Heart right ventricle (tissue), 16 donors: ENCODE data around the gene HIP1R. TPM values are rescaled to one million over a fixed set of nuclear protein-coding genes. Genes with fewer than 3 reads are reported as not detected.

Experiments used
- ATAC-seq, 8 donors: fragments of 200-7000 bp; cut with Tn5 transposase; one replicate each; pipeline ENCODE4 v1.9.1; 2020; ENCODE audit warnings: mild to moderate bottlenecking in 8 of 8, moderate library complexity in 8 of 8, moderate number of reproducible peaks in 1 of 8
- DNase-seq, 2 donors: peaks; one replicate each; pipeline ENCODE4 v3.0.0-alpha.2; 2020
- H3K27ac ChIP-seq, 10 donors: fragments of 200-600 bp; sonication (generic) in 2 of 10; one replicate each; pipeline versions ENCODE4 v1.5.0 to v1.8.0; 2020 to 2022; ENCODE audit warnings: mild to moderate bottlenecking in 3 of 10
- H3K27me3 ChIP-seq, 7 donors: fragments of 200-600 bp; one replicate each; pipeline ENCODE4 v1.8.0; 2021 to 2022; ENCODE audit warnings: mild to moderate bottlenecking in 2 of 7
- H3K36me3 ChIP-seq, 9 donors: fragments of 200-600 bp; sonication (generic) in 1 of 9; one replicate each; pipeline versions ENCODE4 v1.5.0 to v1.8.0; 2020 to 2022; ENCODE audit warnings: mild to moderate bottlenecking in 2 of 9
- H3K4me1 ChIP-seq, 9 donors: fragments of 200-600 bp; sonication (generic) in 1 of 9; one replicate each; pipeline versions ENCODE4 v1.5.0 to v1.8.0; 2020 to 2022; ENCODE audit warnings: mild to moderate bottlenecking in 4 of 9
- H3K4me3 ChIP-seq, 10 donors: fragments of 200-600 bp; sonication (generic) in 2 of 10; one replicate each; pipeline versions ENCODE4 v1.5.0 to v1.8.0; 2020 to 2022; ENCODE audit warnings: mild to moderate bottlenecking in 7 of 10, moderate library complexity in 2 of 10
- H3K9me3 ChIP-seq, 11 donors: fragments of 200-600 bp in 10 of 11; sonication (generic) in 2 of 11; one replicate each; pipeline versions ENCODE4 v1.5.0 to v1.8.0; 2013 to 2022; ENCODE audit warnings: mild to moderate bottlenecking in 2 of 11, control low read depth in 1 of 11, moderate library complexity in 1 of 11
- CTCF ChIP-seq, 9 donors: fragments of 200-600 bp; sonication (generic) in 2 of 9; IDR thresholded peaks; one replicate each; pipeline versions ENCODE4 v1.5.0 to v1.8.0; 2021 to 2022; ENCODE audit warnings: antibody characterized with exemption in 9 of 9, mild to moderate bottlenecking in 5 of 9, moderate library complexity in 1 of 9
- WGBS, 2 donors: extraction: QIAGEN DNeasy Blood & Tissue Kit; methylation state at CpG; one replicate each; pipeline ENCODE4 v1.1.7; 2013; ENCODE audit warnings: inconsistent platforms in 1 of 2; 5-methylcytosine and 5-hydroxymethylcytosine counted together
- intact Hi-C, 10 donors: fragments of 100-400 bp; cut with DNase I; formaldehyde crosslinking; loops; one replicate each; pipeline versions ENCODE4 v1.11.1 to v1.14.2; 2022
- polyA plus RNA-seq, 2 donors: library from polyadenylated mRNA; stranded (reverse); fragments of 200-250 nt; gene quantifications; one replicate each; pipeline ENCODE4 v1.2.3, GENCODE V29; 2013
- total RNA-seq, 10 donors: library from RNA; stranded (reverse); fragmentation: NEBNext Ultra II Directional in 3 of 10; extraction: Animal tissue kit (Norgen Biotek cat#: 25700) in 3 of 10; gene quantifications; one replicate each; pipeline versions ENCODE4 v1.2.1 to v1.2.4, GENCODE V29; 2021 to 2023
- donor health status: Arrhythmogenic right ventricular cardiomyopathy.
- donor health status: ischemic (EF 13 %, LVEDD 7.1; RV severe dilation, severe dysfunction).
- donor health status: healthy with polysubstance abuse.
- donor health status: DM: no; HTN: yes; CAD: no.
- donor health status: DM: no; HTN: no; CAD: no.
- donor health status: ischemic (EF 25% LVEDD 6.9; RV normal size, moderate dysfunction).
- donor health status: ischemic (EF 25% LVEDD 5.7; RV mildly dilated, moderate dysfunction).
- donor health status: healthy.
- donor health status: DM: yes; HTN: yes; CAD: no.
- donor health status: Ischemic cardiomyopathy.
- donor health status: ischemic (EF 35%, LVEDD 5.7; RV mildly dilated, moderate dysfunction).
- donor health status: nonischemic (EF 11% LVEDD 7.7; RV severe dilation, severe dysfunction).
- donor health status: DM: yes; HTN: yes; CAD: no.
- donor health status: PGD.
- donor health status: ischemic (EF 29% LVEDD 5.4; RV normal size, mild dysfunction).
- donor health status: nonischemic (EF 23%, LVEDD 6.1; RV moderate dilation, normal function).

HIP1R gene
- total and polyA plus RNA-seq, 12 donors: 13.7 to 37.7 (median 18.0) TPM

GRCh38 chr12:122789637-122790036 is 45.6 kb upstream of the HIP1R start:
- no peak overlapping the region for H3K4me3 ChIP-seq
- H3K36me3 ChIP-seq: no peaks in the 10 kb centered on the region
- H3K9me3 ChIP-seq: no peaks in the 10 kb centered on the region
- intact Hi-C loops: loop anchor here in 7 of 10 donors (5.0 to 10.0 kb wide), 8 partner anchors 43 to 445 kb away; partner anchors contain the start of genes MPHOSPH9 (in 1 of the 7) and MTRFR (in 1 of the 7)
- no peaks in the 10 kb centered on the region for H3K27me3 ChIP-seq
- 84 to 89% methylated on average over 5 of the region's 5 CpGs for WGBS, 2 donors
- H3K4me1 ChIP-seq: peaks cover 0 to 6% (median 0%) of the 10 kb centered on the region in 9 donors
- no peak overlapping the region for H3K27ac ChIP-seq
- ATAC-seq: no peak
- no peak for DNase-seq
- no peak for TF ChIP-seq CTCF (IDR thresholded peaks at IDR 0.05)

GRCh38 chr12:122790393-122791075 is 44.7 kb upstream of the HIP1R start:
- H3K9me3 ChIP-seq: no peaks in the 10 kb centered on the region
- ATAC-seq: no peak
- no peak for TF ChIP-seq CTCF (IDR thresholded peaks at IDR 0.05)
- no peak for DNase-seq
- H3K27me3 ChIP-seq: no peaks in the 10 kb centered on the region
- H3K27ac ChIP-seq: no peak overlapping the region
- 82% methylated on average over 5 of the region's 5 CpGs for WGBS, 2 donors
- intact Hi-C loops: loop anchor here in 7 of 10 donors (5.0 to 10.0 kb wide), 8 partner anchors 42 to 444 kb away; partner anchors contain the start of genes MPHOSPH9 (in 1 of the 7) and MTRFR (in 1 of the 7)
- peaks cover 0 to 6% (median 0%) of the 10 kb centered on the region in 9 donors for H3K4me1 ChIP-seq
- no peak overlapping the region for H3K4me3 ChIP-seq
- no peaks in the 10 kb centered on the region for H3K36me3 ChIP-seq

GRCh38 chr12:122793685-122794106 is 41.6 kb upstream of the HIP1R start:
- Histone ChIP-seq H3K9me3 (no peaks in the 10 kb centered on the region), H3K27ac (no peak overlapping the region), H3K27me3 (no peaks in the 10 kb centered on the region), H3K4me1 (peaks cover 0 to 6% (median 0%) of the 10 kb centered on the region in 9 donors), H3K36me3 (no peaks in the 10 kb centered on the region), H3K4me3 (no peak overlapping the region)
- DNase-seq: no peak
- 15 to 17% methylated on average over 10 of the region's 10 CpGs for WGBS, 2 donors
- intact Hi-C loops: loop anchor here in 9 of 10 donors (1.0 to 10.0 kb wide), 9 partner anchors 39 to 441 kb away; partner anchors contain the start of genes MPHOSPH9 (in 1 of the 9) and MTRFR (in 1 of the 9)
- TF ChIP-seq CTCF (IDR thresholded peaks at IDR 0.05): peak; percentile 58 to 85 (median 74)
- ATAC-seq: peak in 5 of 8 donors; percentile 44 to 63 (median 61)

GRCh38 chr12:122795807-122796206 is 39.5 kb upstream of the HIP1R start:
- H3K9me3 ChIP-seq: no peaks in the 10 kb centered on the region
- intact Hi-C loops: loop anchor here in 7 of 10 donors (5.0 to 10.0 kb wide), 7 partner anchors 49 to 439 kb away; partner anchors contain the start of genes MPHOSPH9 (in 1 of the 7) and MTRFR (in 1 of the 7)
- no peak for TF ChIP-seq CTCF (IDR thresholded peaks at IDR 0.05)
- ATAC-seq (no peak), DNase-seq (no peak)
- H3K27ac ChIP-seq: no peak overlapping the region
- 83 to 86% methylated on average over 4 of the region's 4 CpGs for WGBS, 2 donors
- no peaks in the 10 kb centered on the region for H3K27me3 ChIP-seq
- no peaks in the 10 kb centered on the region for H3K36me3 ChIP-seq
- peaks cover 0 to 6% (median 0%) of the 10 kb centered on the region in 9 donors for H3K4me1 ChIP-seq
- H3K4me3 ChIP-seq: no peak overlapping the region
